Fibroblast of mammary gland (primary cell): ENCODE data around the gene MTPN.

Experiments used
- DNase-seq: peaks from one replicate; pipeline ENCODE4 v3.0.0-alpha.2; 2010; ENCODE audit warnings: low read depth
- H3K4me3 ChIP-seq: 2 replicates; pipeline ENCODE4 v1.5.1; 2011; ENCODE audit warnings: low read depth, mild to moderate bottlenecking, low read length, moderate library complexity; ENCODE audit not compliant: control insufficient read depth
- CTCF ChIP-seq: conservative IDR thresholded peaks from 2 replicates; pipeline ENCODE4 v1.5.1; 2011; ENCODE audit warnings: low read depth, low read length, inconsistent platforms; ENCODE audit not compliant: control insufficient read depth, insufficient read depth

Gene MTPN

GRCh38 chr7:135900065-135900546 lies 77.1 kb downstream of the MTPN start:
- no peak for TF ChIP-seq CTCF
- no peak overlapping the region for H3K4me3 ChIP-seq
- DNase-seq = no peak

GRCh38 chr7:135899458-135900064 lies 77.6 kb downstream of the MTPN start:
- no peak for DNase-seq
- H3K4me3 ChIP-seq = no peak overlapping the region
- TF ChIP-seq CTCF = no peak

GRCh38 chr7:135898226-135898625 lies 78.9 kb downstream of the MTPN start:
- H3K4me3 ChIP-seq = no peak overlapping the region
- DNase-seq = no peak
- no peak for TF ChIP-seq CTCF

- H3K4me3 ChIP-seq = no peak overlapping the region
- no peak for TF ChIP-seq CTCF
- no peak for DNase-seq
Observed at GRCh38 chr7:135894816-135895215, 82.3 kb downstream of the MTPN start.

GRCh38 chr7:135889823-135890222 lies 87.3 kb downstream of the MTPN start:
- no peak for TF ChIP-seq CTCF
- no peak overlapping the region for H3K4me3 ChIP-seq
- DNase-seq = no peak

- H3K4me3 ChIP-seq = no peak overlapping the region
- DNase-seq = no peak
- no peak for TF ChIP-seq CTCF
Observed at GRCh38 chr7:135888740-135889139, 88.4 kb downstream of the MTPN start.
